HG02938 (cell line): ENCODE measurements around the gene ABCA3.
"Not testable (repeated sequence)": the region's sequence is repeated elsewhere in the genome, so short reads cannot be mapped to it uniquely, and the experiment has no call there.

ENCODE experiments used
- ATAC-seq: cut with Tn5 transposase; IDR thresholded peaks from one replicate; pipeline ENCODE4 v1.9.1; 2021; ENCODE audit warnings: mild to moderate bottlenecking, moderate library complexity; ENCODE audit not compliant: unreplicated experiment

The ABCA3 gene

GRCh38 chr16:2282262-2282661, 58.3 kb downstream of the ABCA3 start:
- ATAC-seq = no peak

GRCh38 chr16:2280981-2281542, 59.5 kb downstream of the ABCA3 start:
- no peak for ATAC-seq

DNA sequence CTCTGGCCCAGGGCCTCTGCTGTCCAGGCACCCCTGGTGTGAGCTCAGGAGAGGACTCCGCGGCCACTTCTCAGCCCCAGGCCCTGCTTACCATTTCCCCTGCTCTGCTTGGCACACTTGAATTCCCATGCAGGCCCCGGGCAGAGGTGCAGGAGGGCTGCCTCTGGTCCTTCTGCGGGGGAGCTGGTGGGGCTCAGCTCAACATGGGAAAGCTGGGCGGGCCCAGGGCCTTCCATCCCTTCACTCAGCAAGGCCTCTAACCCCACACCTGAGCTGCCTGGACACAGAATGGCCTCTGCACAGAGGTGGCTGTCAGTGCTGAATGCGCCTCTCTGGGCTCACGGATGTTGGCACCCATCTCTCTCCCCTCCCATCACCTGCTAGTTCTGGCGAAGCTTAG, 60.1 kb downstream of the ABCA3 start:
- ATAC-seq = no peak

GRCh38 chr16:2278956-2279800, 61.4 kb downstream of the ABCA3 start:
- ATAC-seq = no peak

- no peak for ATAC-seq
These were observed 62.3 kb downstream of the ABCA3 start for GRCh38 chr16:2278272-2278608.

DNA sequence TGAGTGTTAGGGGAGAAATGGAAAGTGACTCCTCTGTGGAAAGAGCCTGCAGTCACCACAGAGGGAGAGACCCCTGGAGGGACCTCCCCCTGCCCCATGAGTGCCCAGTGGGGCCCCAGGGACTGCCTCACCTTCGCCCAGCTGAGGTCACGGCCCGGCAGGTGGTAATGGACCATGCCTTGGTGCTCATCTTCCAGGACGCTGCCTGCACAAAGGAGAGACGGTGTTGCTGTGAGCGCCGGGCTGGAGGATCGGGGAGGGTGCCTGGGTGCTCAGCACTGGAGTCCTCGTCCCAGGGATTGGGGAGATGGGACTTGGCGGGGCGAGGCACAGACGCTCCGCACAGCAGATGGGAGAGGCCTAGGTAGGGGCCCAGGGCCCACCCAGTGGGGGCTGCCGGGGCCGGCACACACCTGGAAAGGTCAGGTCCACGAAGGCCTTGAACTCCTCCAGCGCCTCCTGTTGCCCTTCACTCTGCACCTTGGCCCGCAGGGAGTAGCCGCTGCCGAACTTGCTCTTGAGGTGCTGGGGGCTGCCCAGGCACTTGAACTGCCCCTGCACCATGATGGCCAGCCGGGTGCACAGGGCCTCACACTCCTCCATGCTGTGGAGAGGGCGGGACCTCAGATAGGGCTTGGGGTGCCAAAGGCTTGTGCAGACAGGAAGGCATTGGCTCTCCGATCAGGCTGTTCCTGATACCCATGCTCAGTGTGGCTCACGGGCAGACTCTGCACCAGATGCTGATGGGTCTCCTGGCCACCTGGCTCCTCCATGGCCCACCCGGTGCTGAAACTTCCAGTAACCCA, 62.9 kb downstream of the ABCA3 start:
- ATAC-seq = no peak

DNA sequence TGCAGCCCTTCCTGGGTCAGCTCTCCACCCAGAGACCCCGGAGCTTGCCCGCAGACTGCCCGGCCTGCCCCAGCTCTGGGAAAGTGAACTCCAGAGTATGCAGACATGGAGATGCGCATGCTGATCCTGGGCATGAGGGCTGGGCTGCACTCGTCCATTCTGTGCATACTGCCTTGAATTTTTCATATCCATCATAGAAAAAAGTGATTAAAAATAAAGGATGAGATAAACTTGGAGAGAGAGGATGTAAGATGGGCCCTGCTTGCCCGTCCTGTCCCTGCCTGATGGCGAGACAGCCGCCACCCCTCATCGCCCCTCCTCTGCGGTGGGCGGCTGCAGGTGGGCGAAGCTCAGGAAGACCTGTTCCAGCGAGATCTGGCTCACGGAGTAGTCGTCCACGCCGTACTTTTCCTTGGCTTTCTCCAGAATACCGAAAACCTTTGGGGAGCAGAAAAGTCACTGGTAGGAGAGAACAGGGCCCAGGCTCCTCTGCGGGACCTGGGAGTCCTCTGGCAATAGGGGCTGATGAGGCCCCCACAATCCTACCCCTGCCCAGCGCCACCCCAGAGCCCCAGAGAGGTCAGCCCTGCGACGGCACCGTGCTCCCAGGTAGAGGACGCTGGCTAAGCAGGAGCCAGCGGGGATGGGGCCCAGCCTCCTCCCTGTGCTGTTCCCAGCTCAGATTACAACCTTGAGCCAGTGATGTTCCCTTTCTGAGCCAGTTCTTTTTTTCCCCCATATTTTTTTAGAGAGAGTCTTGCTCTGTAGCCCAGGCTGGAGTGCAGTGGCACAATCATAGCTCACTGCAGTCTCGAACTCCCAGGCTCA, 63.9 kb downstream of the ABCA3 start:
- ATAC-seq = no peak

DNA sequence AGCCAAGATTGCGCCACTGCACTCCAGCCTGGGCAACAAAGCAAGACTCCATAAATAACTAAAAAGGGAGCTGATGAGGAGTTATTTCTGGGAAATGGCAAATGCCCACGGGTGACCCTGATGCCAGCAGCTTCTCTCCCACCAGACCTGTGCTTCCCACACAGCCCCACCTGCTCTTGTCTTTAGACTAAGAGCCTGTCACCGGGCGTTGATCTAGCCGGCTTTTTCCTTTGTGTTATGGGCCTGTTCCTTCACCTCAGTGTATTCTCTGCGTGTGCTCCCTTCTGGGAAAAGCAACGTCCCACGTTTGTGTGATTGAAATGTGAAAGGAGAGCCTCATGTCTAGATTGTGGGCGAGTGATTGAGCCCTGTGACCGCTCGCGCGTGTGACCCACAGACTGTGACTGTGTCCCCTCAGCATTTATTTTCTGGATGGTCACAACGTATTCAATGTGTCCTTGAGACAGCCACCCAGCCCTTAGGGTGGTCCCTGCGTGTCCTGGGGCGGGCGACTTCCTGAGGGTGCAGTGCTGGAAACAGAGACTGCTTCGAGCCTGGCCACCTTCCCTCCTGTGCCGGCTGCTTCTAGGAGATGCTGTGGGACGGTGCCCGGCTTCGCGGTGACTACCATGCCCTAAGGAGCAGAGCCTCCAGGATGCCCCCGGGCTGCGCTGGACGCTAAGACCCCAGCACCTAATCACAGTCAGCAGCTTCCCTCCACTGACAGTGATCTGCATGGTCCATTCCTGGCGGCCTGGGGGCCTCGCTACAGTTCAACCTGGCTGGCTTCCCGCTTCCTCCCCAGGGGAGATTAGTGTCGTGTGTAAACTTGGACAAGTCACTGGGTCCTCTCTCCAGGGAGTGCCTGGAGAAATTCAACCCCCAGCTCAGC, 64.8 kb downstream of the ABCA3 start:
- no peak for ATAC-seq

GRCh38 chr16:2273931-2274330, 66.6 kb downstream of the ABCA3 start:
- no peak for ATAC-seq

DNA sequence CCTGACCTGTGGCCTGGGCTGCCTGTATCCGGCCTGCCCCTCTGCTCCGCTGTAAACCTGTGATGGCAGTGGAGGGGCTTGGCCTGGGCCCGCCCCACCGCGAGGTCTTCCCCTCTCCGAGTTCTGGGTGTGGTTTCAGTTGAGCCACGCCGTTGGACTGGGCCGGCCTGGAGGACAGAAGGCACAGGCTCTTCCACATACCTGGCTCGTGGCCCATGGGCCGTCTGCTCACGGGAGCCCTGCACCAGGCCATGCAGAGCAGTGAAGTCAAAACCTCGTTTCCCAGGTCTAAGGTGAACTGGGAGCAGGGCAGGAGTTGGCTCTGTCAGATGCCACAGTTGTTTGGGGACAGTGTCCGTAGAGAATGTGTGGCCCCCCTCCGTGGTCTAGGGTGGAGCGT, 67.0 kb downstream of the ABCA3 start:
- no peak for ATAC-seq

DNA sequence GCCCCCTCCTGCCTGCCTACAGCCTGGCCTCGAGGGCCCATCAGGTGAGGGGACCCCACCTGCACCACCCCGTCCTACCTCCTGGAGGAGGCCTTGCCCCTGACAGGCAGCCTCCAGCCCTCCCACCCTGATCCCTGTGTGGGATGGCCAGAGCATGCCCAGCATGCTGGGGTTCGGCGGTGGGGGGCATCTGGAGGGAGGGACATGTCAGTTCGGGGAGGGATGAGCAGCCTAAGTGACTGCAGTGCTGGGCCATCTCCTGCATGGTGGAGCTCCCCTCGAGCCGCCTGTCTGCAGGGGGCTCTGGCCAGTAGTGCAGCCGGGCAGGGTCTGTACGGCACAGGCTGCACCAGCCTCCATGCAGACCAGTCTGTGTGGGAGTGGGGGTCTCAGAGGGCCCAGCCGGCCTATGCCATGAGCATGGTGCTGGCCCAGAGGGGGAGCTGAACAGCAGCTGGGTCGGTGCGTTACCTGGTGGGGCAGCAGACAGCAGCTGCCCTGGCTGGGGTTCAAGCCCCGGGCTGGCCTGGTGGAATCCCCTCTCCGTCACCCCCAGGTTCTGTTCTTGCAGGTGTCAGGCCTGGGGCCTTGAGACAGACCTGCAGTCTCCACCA, 68.6 kb downstream of the ABCA3 start:
- no peak for ATAC-seq

DNA sequence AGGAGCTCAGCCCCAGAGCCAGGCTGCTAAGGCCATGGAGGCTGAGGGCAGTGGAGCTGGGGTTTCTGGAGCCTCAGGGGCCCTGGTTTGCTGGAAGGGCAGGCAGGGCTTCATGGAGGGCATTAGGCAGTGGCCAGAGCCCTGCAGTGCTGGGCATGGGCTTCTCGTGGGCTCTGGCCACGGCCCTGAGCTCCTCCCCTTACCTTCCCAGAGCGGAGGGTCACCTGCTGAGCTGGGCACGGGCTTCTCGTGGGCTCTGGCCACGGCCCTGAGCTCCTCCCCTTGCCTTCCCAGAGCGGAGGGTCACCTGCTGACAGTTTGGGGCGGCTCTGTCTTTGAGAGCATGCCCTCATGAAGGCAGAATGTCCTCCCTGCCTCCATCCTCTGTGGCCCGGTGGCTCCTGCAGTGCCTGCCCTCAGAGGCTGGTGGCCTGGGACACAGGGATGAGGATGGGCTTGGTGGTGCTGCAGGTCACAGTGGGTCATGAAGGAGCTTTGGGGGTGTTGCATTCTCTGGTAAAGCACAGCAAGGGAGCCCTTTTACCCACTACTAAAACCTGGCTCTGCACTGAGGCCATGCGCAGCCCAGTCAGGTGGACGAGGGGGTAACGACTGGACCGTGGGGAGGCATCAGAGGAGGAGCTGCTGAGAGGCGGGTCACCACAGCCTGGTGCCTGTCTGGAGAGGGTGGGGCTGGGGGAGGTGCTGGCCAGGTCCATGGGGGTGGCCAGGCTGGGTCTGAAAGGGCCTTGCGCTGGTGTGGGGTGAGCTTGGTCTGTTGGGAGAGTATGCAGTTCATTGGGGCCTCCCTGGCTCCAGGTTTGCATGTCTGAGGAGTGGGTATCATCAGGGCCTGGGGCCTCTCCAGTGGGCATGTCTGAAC, 69.7 kb downstream of the ABCA3 start:
- ATAC-seq = no peak

- ATAC-seq = no peak
These were observed 70.5 kb downstream of the ABCA3 start for GRCh38 chr16:2270070-2270462.

- peak; percentile 63 for ATAC-seq
These were observed 72.4 kb downstream of the ABCA3 start, which contains the start of gene RNPS1 for GRCh38 chr16:2267913-2268666. Gene RNPS1, minus strand, starts transcription at chr16:2268126. Its CDS starts 3,483 bp downstream, at chr16:2264643.

DNA sequence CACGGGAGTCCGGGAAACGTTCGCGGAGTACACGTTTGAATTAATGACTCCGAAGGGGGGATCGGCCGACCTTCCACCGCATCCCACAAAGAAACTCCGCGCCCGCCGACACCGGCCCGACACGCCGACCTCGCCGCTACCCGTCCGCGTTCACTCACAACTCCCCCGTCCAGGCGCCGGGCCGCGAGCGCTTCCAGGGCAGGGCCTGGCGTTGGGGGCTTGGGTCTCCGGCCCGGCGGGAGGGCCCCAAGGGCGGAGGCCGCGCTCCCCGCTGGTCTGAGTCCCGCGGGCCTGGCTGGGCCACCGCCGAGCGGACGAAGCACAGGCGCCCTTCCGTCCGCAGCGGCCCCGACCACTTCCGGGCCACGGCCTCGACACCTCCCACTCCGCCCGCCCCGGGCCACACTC, 73.0 kb downstream of the ABCA3 start:
- peak; percentile 59 for ATAC-seq

- not testable (repeated sequence) for ATAC-seq
These were observed 73.6 kb downstream of the ABCA3 start for GRCh38 chr16:2266887-2267286.

- not testable (repeated sequence) for ATAC-seq
These were observed 77.5 kb downstream of the ABCA3 start for GRCh38 chr16:2263026-2263425.

- no peak for ATAC-seq
These were observed 80.3 kb downstream of the ABCA3 start for GRCh38 chr16:2260250-2260649.
